H1 (cell line): ENCODE measurements around the gene ARID2. TPM values are rescaled to one million over a fixed set of nuclear protein-coding genes. Genes with fewer than 3 reads are reported as not detected.

ENCODE experiments used
- ASH2L ChIP-seq: fragments of 200-600, 300-600 bp; sonication (generic); IDR thresholded peaks from one replicate; pipeline ENCODE4 v1.7.1; 2017; ENCODE audit warnings: low read length
- EGR1 ChIP-seq: IDR thresholded peaks from 2 replicates; pipeline ENCODE4 v1.6.1; 2011; ENCODE audit warnings: low read depth, low read length, borderline replicate concordance
- EZH2 ChIP-seq: fragments of 200-600 bp; sonication (generic); IDR thresholded peaks from 2 replicates; pipeline ENCODE4 v1.7.1; 2012; ENCODE audit warnings: low read depth, mild to moderate bottlenecking, moderate library complexity, low read length, inconsistent platforms; ENCODE audit not compliant: severe bottlenecking
- NANOG ChIP-seq: IDR thresholded peaks from 2 replicates; pipeline ENCODE4 v1.6.1; 2011; ENCODE audit warnings: low read length, low read depth, mild to moderate bottlenecking, inconsistent platforms; ENCODE audit not compliant: insufficient read depth, poor library complexity, severe bottlenecking
- POU5F1 ChIP-seq: IDR thresholded peaks from 2 replicates; pipeline ENCODE4 v1.6.1; 2011; ENCODE audit warnings: low read depth, mild to moderate bottlenecking, low read length, moderate library complexity
- SIRT6 ChIP-seq: IDR thresholded peaks from one replicate; pipeline ENCODE4 v1.7.1; 2012; ENCODE audit warnings: low read length, inconsistent platforms
- SP1 ChIP-seq: IDR thresholded peaks from 2 replicates; pipeline ENCODE4 v1.6.1; 2011; ENCODE audit warnings: low read depth, low read length
- polyA plus RNA-seq, 7 experiments: library from polyadenylated mRNA; depleted of rRNA in 3 of 7; stranded (reverse) in 5 of 7; unstranded in 2 of 7; fragments of >200 nt in 5 of 7; fragments of 200-250 nt in 2 of 7; gene quantifications; 1 replicate in 5 of 7; 2 replicates in 1 of 7; 4 replicates in 1 of 7; pipeline versions ENCODE4 v1.2.1 to v1.2.3, GENCODE V29; 2011 to 2013; ENCODE audit warnings: missing spikeins in 2 of 7, mixed read lengths in 2 of 7
- total RNA-seq: library from RNA; stranded (reverse); fragmentation: NEBNext Ultra II Directional; extraction: Animal tissue kit (Norgen Biotek cat#: 25700); gene quantifications from 2 replicates; pipeline ENCODE4 v1.2.1, GENCODE V29; 2021

ARID2 gene
- total and polyA plus RNA-seq, 2 of the 8 experiments (the other 6 are each of a cell fraction or from before 2014, with no cell fraction given): 32.0 to 45.2 TPM

GRCh38 chr12:45708901-45709300 is 20.6 kb upstream of the ARID2 start (continued):
- TF ChIP-seq NANOG (no peak), ASH2L (no peak), SIRT6 (no peak), SP1 (no peak), EGR1 (no peak), POU5F1 (no peak), EZH2 (no peak)
